ENCODE measurements around the gene SNX3. TPM values are rescaled to one million over a fixed set of nuclear protein-coding genes. Genes with fewer than 3 reads are reported as not detected.

The SNX3 gene
- total and polyA plus RNA-seq, 2 donors from 2014 or later = 143 to 236 TPM

GRCh38 chr6:108228416-108228815, 32.4 kb downstream of the SNX3 start:
- no peak overlapping the region for H3K4me3 ChIP-seq (ENCODE audit: low read length in 3 of 3)

DNA sequence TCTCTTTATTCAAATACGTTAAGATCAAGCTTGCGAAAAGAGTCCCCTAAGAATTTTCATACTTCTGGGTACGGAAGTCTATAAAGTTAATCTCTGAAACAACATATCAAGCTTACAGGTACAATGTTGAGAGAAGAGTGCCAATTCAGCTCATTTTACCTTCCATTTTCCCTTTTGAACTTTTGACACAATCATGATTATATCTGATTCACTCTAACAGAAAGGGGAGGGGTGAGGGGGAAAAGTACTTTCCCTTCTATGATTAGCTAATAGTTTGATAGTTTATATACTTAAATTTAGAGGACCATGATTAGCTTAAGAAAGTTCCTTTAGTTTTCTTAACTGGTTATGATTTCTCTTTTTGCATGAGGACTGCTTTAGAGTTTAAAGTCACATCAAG, 33.5 kb downstream of the SNX3 start:
- H3K9me3 ChIP-seq (ENCODE audit: control insufficient read depth in 2 of 3, insufficient read depth in 1 of 3, low read length in 3 of 3) = no peaks in the 10 kb centered on the region
- H3K27ac ChIP-seq (ENCODE audit: low read depth in 2 of 2, low read length in 2 of 2) = no peak overlapping the region
- H3K9ac ChIP-seq (ENCODE audit: low read length in 3 of 3) = no peak overlapping the region
- no peaks in the 10 kb centered on the region for H3K27me3 ChIP-seq (ENCODE audit: control insufficient read depth, insufficient read depth, low read length)
- DNase-seq (no peak), FAIRE-seq (no peak)
- H3K4me1 ChIP-seq (ENCODE audit: control insufficient read depth in 2 of 3, insufficient read depth in 2 of 3, low read depth in 1 of 3, low read length in 3 of 3) = no peaks in the 10 kb centered on the region
- peaks cover 0 to 5% (median 3%) of the 10 kb centered on the region in 3 donors for H3K36me3 ChIP-seq (ENCODE audit: control insufficient read depth in 2 of 3, insufficient read depth in 3 of 3, low read length in 3 of 3)
- no peak overlapping the region for H3K4me3 ChIP-seq (ENCODE audit: low read length in 3 of 3)
- intact Hi-C loops (cut with DNase I) = no loop called here
- no peak for TF ChIP-seq CTCF (IDR thresholded peaks at IDR 0.05; ENCODE audit: borderline replicate concordance, extremely low read depth, insufficient read depth)

More at GRCh38 chr6:108228416-108228815, 32.4 kb downstream of the SNX3 start:
- intact Hi-C loops (cut with DNase I) = no loop called here
- no peak overlapping the region for H3K9ac ChIP-seq (ENCODE audit: low read length in 3 of 3)
- H3K27me3 ChIP-seq (ENCODE audit: control insufficient read depth, insufficient read depth, low read length) = no peaks in the 10 kb centered on the region
- no peak overlapping the region for H3K27ac ChIP-seq (ENCODE audit: low read depth in 2 of 2, low read length in 2 of 2)
- no peak for TF ChIP-seq CTCF (IDR thresholded peaks at IDR 0.05; ENCODE audit: borderline replicate concordance, extremely low read depth, insufficient read depth)
- FAIRE-seq (no peak), DNase-seq (no peak)
- H3K9me3 ChIP-seq (ENCODE audit: control insufficient read depth in 2 of 3, insufficient read depth in 1 of 3, low read length in 3 of 3) = no peaks in the 10 kb centered on the region
- H3K36me3 ChIP-seq (ENCODE audit: control insufficient read depth in 2 of 3, insufficient read depth in 3 of 3, low read length in 3 of 3) = no peaks in the 10 kb centered on the region
- H3K4me1 ChIP-seq (ENCODE audit: control insufficient read depth in 2 of 3, insufficient read depth in 2 of 3, low read depth in 1 of 3, low read length in 3 of 3) = no peaks in the 10 kb centered on the region

DNA sequence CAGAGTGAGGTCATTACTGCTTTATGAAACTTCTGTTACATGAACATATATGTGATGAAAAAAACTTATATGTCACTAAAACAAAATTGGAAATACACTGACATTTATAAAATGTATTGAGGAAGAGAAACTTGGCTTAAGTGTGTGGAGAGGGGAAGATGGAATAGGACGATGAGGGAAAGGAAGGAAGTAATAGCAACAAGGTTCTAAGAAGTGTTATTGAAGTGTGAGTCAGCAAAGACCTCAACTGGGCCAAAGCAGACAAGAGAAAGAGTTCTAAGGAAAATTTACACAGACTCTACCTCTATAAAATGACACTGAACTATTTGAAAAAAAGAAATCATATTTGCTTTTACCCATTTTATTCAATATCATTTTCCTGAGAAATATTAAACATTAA, 38.3 kb downstream of the SNX3 start:
- no peak overlapping the region for H3K27ac ChIP-seq (ENCODE audit: low read depth in 2 of 2, low read length in 2 of 2)
- no peak overlapping the region for H3K9ac ChIP-seq (ENCODE audit: low read length in 3 of 3)
- H3K4me3 ChIP-seq (ENCODE audit: low read length in 3 of 3) = no peak overlapping the region
- no peaks in the 10 kb centered on the region for H3K4me1 ChIP-seq (ENCODE audit: control insufficient read depth in 2 of 3, insufficient read depth in 2 of 3, low read depth in 1 of 3, low read length in 3 of 3)
- H3K27me3 ChIP-seq (ENCODE audit: control insufficient read depth, insufficient read depth, low read length) = no peaks in the 10 kb centered on the region
- H3K9me3 ChIP-seq (ENCODE audit: control insufficient read depth in 2 of 3, insufficient read depth in 1 of 3, low read length in 3 of 3) = no peaks in the 10 kb centered on the region
- intact Hi-C loops (cut with DNase I) = no loop called here
- FAIRE-seq (no peak), DNase-seq (no peak)
- no peak for TF ChIP-seq CTCF (IDR thresholded peaks at IDR 0.05; ENCODE audit: borderline replicate concordance, extremely low read depth, insufficient read depth)
- peaks cover 8 to 11% (median 10%) of the 10 kb centered on the region in 3 donors for H3K36me3 ChIP-seq (ENCODE audit: control insufficient read depth in 2 of 3, insufficient read depth in 3 of 3, low read length in 3 of 3)

GRCh38 chr6:108222064-108222463, 38.8 kb downstream of the SNX3 start:
- Histone ChIP-seq H3K4me3 (ENCODE audit: low read length in 3 of 3) (no peak overlapping the region), H3K4me1 (ENCODE audit: control insufficient read depth in 2 of 3, insufficient read depth in 2 of 3, low read depth in 1 of 3, low read length in 3 of 3) (no peaks in the 10 kb centered on the region), H3K27me3 (ENCODE audit: control insufficient read depth, insufficient read depth, low read length) (no peaks in the 10 kb centered on the region), H3K9ac (ENCODE audit: low read length in 3 of 3) (no peak overlapping the region), H3K9me3 (ENCODE audit: control insufficient read depth in 2 of 3, insufficient read depth in 1 of 3, low read length in 3 of 3) (no peaks in the 10 kb centered on the region), H3K27ac (ENCODE audit: low read depth in 2 of 2, low read length in 2 of 2) (no peak overlapping the region), H3K36me3 (ENCODE audit: control insufficient read depth in 2 of 3, insufficient read depth in 3 of 3, low read length in 3 of 3) (peaks cover 8 to 11% (median 10%) of the 10 kb centered on the region in 3 donors)
- FAIRE-seq (no peak), DNase-seq (no peak)
- TF ChIP-seq CTCF (IDR thresholded peaks at IDR 0.05; ENCODE audit: borderline replicate concordance, extremely low read depth, insufficient read depth) = no peak
- intact Hi-C loops (cut with DNase I) = no loop called here

Data from kidney (tissue), 14 donors.